Activated CD8-positive, alpha-beta memory T cell treated with anti-CD3 and anti-CD28 coated beads, Interleukin-2, amount 50 U/mL, for 48 hours (primary cell): Measurements from ENCODE around the gene PSMB4.

Source experiments
- DNase-seq: peaks from one replicate; pipeline ENCODE4 v3.0.0-alpha.2; 2020

The PSMB4 gene

GRCh38 chr1:151443846-151444782, 44.7 kb downstream of the PSMB4 start:
- DNase-seq = no peak

DNA sequence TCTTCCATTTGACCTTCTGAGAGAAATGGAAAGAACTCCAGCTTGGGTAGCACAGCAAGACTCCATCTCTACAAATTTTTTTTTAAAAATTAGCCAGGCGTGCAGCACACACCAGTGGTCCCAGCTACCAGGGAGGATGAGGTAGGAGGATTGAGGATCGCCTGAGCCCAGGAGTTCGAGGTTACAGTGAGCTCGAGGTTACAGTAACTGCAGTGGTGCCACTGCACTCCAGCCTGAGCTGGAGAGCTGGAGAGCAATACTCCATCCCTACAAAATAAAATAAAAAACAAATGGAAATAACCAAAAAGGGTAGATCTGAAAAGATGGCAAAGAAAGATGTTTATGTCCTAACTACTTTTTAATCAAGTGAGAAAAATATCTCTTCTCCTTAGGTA, 45.4 kb downstream of the PSMB4 start:
- no peak for DNase-seq

DNA sequence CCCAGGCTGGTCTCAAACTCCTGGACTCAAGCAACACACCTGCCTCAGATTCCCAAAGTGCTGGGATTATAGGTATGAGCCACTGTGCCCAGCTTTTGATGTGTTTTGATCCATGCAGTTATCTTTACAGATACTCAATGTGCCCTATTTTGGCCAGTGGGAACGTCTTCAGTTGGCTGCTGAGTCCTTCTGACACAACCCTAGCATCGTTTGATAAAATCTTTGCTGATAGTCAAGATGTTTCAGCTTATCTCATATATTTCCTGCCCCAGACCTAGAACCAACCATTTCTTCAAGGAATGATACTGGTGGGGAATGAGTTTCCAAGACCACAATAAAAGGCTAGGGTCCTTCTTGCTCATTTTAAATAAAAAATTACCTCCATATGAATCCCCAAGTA, 48.3 kb downstream of the PSMB4 start:
- DNase-seq = no peak
